Peyer's patch (tissue), 4 donors: ENCODE results near the gene ADAMTSL2.

Source experiments
- CTCF ChIP-seq, 6 experiments: fragments of 450-650 bp in 4 of 6; fragments of 200-600 bp in 2 of 6; sonication (generic) in 1 of 6; IDR thresholded peaks; one replicate each; pipeline ENCODE4 v1.5.1; 2017 to 2019; ENCODE audit warnings: antibody characterized with exemption in 6 of 6, mild to moderate bottlenecking in 3 of 6, moderate library complexity in 1 of 6
- POLR2A ChIP-seq, 2 donors: fragments of 450-650 bp; IDR thresholded peaks; one replicate each; pipeline ENCODE4 v1.5.1; 2017; ENCODE audit warnings: antibody characterized with exemption in 2 of 2, mild to moderate bottlenecking in 2 of 2, moderate library complexity in 2 of 2

- TF ChIP-seq CTCF (IDR thresholded peaks at IDR 0.05) (no peak), POLR2A (IDR thresholded peaks at IDR 0.05) (no peak)
Observed at GRCh38 chr9:133581513-133582343, 47.2 kb downstream of the ADAMTSL2 start.
